DMS53 (cell line): ENCODE measurements around the gene ZMYND8.
A peak's percentile ranks its signal among the peaks of the same experiment; 100 is the strongest.
"Not testable (repeated sequence)": the region's sequence is repeated elsewhere in the genome, so short reads cannot be mapped to it uniquely, and the experiment has no call there.

Experiments used
- DNase-seq: peaks from one replicate; lab custom pipeline; 2025; lab: John Stamatoyannopoulos, UW

The ZMYND8 gene

DNA sequence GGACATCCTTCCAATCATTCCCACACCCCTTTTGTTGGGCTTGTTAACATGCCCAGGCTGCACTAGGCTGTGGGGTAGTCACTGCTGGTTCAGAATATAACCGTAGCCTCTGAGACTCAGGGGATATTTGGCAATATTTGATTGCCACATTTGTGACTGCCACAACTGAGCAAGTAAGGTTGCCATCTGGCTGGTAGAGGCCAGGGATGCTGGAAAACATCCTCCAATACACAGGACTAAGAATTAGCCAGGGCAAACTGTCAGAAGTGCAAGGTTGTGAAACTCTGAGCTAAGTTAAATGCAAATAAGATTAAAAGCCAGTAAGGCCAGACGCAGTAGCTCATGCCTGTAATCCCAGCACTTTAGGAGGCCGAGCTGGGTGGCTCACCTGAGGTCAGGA, 112.0 kb downstream of the ZMYND8 start:
- no peak for DNase-seq

DNA sequence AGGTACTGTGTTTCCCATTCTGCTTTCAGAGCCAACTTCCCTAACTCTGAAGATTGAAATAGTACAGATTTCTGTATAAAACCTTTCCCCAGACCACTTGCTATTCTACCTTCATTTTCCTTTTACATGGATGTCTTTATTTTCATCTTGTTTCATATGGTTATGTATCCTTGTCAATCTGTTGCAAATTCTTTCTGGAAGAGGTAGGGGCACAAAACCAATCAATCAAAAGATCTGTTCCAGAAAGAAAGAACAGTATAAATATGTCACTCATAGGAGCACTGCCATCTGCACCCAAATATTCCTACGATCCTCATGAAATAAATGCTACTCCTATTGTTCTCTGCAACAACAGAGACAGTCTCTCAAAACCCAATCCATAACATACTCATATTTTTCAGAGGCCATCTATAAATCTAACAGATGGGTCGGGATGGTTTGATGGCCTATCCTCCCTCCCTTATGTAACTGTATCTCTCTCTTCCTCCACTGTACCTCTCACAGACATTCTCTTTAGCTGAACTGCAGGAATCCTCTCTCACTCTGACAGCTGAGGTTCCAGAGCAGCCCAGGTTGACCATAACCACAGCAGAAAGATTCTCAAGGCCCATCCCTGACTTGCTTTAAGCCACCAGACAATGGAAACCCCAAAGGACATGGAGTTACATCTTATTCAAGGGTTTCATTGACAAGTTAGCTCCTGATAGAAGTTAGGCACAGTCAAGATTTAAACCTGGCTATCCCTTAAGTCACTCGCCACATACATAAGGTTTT, 112.8 kb downstream of the ZMYND8 start:
- DNase-seq: no peak

DNA sequence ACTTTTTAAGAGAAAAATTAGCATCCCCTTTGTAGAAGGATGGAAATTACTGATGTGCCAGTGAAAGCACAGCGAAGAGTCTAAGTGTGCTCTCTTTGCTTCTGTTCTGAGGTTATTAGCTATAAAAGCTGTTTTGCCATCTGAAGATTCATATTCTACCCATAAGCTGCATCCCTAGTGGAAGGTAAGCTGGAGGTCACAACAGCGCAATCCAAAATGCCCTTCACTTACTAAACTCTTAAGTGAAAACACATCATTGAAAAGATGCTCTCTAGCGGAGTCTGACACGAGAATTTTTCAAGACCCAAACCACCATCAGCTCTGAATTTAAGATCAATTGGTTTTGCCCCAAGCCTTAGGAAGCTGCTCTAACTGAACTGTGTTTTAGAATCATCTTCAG, 113.5 kb downstream of the ZMYND8 start:
- DNase-seq: no peak

DNA sequence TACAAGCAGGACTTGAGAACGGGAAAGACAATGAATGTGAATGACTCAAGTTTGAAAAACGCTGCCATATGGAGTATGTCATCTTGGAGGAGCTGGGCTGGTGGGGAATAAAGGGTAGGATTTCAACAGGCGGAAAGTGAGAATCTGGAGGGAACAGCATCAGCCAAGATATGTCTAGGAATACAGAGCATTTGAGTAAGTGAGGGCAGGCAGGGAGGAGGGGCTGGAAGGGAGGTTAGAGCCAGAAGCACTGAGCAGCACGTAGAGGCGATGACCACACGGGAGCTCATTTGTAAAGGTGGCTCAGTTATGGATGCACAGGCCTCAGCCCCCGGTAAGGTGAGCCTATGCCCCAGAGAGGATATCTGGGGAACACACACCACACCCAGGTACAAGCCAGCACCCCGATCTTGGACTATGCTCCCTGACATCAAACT, 115.1 kb downstream of the ZMYND8 start:
- DNase-seq: no peak

DNA sequence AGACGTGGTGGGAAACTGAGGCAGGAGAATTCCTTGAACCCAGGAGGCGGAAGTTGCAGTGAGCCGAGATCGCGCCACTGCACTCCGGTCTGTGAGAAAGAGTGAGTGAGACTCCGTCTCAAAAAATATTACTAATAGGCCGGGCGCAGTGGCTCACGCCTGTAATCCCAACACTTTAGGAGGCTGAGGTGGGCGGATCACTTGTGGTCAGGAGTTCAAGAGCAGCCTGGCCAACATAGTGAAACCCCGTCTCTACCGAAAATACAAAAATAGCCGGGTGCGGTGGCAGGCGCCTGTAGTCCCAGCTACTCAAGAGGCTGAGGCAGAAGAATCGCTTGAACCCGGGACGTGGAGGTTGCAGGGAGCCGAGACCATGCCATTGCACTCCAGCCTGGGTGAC, 116.4 kb downstream of the ZMYND8 start:
- DNase-seq: not testable (repeated sequence)

DNA sequence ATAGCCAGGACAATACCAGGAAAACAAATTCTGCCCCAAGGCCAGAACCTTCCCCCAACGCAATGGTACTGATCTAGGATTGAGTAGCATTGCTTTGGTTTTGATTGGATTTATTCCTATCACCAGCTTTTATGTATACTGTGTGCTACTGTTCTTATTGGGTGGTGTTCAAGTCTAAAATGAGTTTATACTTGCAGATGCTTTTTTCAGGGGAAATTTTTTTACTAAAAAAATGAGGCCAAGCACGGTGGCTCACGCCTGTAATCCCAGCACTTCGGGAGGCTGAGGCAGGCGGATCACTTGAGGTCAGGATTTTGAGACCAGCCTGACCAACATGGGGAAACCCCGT, 116.8 kb downstream of the ZMYND8 start:
- DNase-seq: no peak

DNA sequence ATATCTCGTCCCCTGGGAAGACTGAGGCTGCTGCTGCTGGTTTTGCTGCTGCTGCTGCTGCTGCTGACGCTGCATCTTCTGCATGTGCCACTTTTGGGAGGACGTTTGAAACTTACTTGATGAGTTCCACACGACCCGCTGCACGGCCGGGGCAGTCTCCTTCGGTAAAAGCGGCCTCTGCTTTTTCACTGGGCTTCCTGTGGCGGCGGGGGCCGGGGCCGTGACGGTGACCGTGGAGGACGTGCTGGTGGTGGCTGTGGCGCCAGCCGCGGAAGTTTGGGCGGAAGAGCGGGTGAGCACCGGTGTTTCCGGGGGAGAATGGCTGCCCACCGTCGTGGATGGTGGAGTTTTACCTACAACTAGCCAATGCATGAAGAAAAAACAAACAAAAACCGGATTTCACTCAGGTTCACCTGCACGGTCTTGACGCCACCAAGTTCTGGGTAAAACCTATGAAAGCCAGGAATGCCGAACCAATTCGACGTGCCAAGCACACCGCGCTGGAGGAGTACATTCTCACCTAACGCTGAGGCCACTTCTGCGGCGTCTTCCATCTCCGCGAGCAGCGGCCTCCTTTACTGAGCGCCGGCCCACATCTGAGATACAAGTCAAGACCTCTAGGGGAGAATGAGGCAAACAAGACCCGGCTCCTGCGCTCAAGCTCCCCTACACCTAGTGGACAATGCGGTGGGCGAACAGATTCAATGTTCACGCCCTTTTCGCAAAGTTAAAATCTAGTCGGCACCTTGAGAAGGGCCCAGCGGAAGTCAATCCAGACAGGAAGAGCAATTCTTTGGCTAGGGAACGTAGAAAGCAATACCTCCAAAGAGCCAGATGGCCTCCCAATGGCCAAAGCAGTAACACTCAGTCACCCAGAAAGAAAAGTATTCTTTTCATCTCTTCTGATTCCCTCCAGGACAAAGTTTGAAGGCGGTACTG, 117.5 kb downstream of the ZMYND8 start:
- no peak for DNase-seq

DNA sequence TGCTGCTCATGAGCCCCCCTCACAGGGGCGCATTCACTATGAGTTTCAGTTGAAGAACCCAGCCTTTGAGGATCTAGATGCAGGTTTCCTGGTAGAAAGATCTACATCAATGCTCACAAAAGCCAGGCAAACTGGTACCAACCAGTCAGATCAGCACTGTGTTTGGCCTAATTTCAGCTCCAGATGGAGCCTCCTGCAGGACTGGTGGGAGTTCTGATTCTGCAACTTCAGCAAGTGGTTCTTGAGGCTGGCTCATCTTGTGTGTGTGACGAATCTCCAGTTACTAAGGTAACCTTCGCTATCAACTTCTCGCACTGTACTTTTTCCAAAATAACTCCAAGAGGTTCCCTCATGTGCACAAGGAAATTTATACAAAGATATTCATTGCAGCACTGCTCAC, 118.8 kb downstream of the ZMYND8 start:
- peak; percentile 21 for DNase-seq

DNA sequence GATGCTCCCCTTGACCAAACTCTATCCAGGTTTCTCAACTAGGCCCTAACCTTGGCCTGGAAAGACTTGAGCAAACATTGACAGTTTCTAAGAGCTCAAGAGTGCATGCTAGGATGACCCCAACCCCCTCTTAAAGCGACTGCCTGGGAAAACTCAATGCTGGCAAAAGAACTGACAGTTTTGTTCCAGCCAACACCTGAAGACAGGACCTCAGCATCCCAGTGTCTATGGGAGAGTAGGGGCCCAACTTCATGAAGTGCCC, 119.9 kb downstream of the ZMYND8 start:
- no peak for DNase-seq

DNA sequence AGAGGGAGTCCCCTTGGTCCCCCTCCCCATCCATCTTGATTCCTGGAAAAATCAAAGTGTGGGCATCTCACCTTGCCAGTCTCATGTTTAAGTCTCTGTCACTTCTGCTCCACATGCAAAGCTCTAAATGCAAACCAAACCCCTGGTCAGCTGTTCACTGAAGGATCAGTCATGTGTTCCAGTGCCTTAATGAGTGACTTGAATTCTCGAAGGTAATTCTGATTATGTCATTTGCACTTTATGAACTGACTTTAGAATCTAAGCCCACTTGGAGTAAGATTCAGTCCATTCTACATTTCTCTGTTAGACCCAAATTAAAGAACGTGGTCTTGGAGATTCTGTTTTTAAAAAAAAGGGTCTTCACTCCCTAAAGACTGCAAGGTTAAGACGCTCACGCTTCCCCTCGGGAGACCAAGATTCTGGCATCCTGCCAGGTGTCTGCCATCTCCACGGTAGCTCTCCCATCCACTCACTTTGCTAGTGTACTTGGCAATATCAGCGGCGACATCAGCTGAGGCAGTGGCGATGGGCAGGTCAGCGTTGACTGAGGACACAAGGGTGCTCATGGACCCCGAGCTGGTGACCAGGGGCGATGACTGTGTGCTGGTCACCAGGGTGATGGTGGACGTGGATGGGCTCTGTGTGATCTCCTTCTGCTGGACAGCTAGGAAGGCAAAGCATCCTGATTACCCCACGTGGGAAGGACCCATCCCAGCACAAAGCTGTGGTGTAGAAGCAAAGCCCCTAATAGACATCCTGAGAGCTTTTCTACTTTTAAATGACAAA, 120.5 kb downstream of the ZMYND8 start:
- no peak for DNase-seq

DNA sequence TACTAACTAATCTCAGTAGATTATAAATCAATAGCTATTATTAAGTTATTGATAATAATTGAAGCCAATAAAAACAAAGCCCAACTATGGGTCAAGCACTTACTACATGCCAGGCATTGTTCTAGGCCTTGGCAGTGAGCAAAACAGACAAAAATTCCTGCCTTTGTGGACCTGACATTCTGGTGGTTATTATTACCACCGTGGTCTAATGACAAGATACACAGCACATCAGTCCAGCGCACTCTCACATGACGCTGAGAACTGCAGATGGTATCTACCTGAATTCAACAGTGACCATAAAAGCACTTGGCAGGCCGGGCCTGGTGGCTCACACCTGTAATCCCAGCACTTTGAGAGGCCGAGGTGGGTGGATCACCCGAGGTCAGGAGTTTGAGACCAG, 121.4 kb downstream of the ZMYND8 start:
- no peak for DNase-seq

DNA sequence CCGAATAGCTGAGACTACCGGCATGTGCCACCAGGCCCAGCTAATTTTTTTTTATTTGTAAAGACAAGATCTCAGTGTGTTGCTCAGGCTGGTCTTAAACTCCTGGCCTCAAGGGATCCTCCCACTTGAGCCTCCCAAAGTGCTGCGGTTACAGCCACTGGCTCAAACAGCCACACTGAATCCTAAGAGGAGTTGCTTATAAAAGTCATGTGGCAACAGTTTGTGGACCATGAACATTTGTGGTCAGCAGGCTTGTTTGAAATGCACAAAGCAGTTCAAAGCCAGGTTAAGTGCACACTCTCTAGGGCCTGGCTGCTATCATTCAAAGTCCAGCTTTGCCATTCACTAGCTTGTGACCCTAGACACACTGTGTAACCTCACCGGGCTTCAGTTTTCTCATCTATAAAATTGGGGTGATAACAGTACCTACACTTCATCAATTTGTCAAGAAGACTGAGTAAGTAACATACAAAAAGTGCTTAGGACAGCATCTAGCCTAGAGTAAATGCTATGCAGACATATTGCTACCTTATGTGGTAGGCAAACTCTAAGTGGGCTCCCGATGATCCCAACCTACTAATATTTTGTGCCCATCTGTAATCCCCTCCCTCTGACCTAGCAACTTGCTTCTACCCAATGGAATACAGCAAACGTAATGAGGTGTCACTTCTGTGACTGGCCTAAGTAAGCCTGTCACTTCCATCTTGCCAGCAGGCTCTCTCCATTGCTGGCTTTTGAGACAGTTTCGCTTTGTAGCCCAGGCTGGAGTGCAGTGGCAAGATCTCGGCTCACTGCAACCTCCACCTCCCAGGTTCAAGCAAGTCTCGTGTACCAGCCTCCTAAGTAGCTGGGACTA, 122.9 kb downstream of the ZMYND8 start:
- no peak for DNase-seq

DNA sequence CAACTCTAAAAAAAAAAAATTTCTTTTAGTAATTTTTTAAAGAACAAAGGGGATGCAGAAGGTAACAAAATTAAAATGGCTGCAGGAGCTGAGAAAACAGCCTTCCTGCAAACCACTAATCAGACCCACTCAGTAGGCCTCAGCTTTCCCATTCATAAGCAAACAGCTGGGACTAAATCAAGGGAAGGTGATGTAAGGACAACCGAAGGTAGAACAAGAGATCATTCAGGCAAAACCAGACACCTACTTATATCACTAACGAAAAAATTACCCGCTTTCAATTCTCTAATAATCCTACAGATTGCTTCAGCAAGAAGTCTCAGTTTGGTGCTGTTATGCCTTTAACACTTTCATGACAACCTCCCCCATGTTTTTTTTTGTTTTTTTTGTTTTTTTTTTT, 124.0 kb downstream of the ZMYND8 start:
- DNase-seq: no peak

DNA sequence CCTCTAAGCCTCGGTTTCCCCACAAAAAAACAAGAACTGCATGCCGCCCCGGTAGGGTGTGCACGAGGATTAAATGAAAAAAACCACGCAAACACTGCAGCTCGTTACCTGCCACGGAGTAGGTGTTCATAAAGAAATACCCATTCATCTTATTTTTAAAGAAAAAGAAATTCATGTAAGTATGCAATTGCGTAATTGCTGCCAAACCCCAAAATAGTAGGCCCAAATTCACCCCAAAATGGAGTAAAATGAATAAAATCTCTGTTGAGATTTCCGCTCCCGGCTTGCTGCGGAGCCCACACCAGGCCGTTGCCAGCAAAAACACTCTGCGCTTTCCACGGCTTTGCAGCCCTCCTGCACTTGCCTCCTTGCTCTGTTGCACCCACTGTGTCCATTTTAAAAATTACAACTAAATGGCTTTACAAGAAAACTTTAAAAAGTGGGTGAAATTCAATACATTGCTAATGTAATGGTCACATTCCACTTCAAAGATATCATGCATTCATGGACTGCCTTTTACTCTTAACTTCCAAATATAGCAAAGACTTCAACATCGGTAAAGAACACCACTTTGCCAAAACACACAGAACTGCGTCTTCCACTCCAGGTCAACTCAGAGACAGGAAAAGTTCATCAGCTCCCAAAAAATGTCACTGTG, 125.0 kb downstream of the ZMYND8 start:
- no peak for DNase-seq

DNA sequence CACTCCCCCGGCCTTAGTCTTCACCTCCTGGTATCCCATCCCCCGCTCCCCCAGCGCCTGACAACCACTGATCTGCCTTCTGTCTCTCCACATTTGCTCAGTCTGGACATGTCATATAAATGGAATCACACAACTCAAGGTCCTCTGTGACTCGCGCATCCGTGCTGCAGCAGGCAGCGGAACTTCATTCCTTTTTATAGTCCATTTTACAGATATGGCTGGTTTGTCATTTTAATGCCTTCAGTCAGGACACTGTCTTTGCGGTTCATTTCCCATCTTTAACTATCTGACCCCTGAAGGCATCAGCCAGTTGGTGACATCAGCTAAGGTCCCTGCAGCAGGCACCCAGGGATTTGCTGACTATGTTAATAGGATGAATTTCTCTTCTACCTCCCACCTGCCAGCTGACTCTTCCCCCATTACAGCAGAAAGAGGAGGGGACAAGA, 125.7 kb downstream of the ZMYND8 start:
- no peak for DNase-seq

DNA sequence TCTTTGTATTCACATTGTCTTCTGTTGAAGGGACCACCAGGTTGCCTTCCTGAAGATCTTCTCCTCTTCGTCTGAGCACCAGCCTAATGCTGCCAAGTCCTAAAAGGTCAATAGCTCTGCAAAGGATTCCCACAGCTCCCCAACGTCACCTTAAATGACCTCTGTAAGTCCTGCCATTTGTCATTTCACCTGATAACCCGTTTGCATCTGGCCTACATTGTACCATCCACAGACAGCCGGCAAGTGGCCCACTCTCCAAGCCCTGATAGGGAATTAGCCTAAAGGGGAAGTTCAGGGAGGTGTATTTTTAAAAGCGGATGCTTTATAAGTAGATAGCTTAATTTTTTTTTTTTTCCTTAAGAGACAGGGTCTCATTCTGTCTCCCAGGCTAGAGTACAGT, 127.8 kb downstream of the ZMYND8 start:
- no peak for DNase-seq

DNA sequence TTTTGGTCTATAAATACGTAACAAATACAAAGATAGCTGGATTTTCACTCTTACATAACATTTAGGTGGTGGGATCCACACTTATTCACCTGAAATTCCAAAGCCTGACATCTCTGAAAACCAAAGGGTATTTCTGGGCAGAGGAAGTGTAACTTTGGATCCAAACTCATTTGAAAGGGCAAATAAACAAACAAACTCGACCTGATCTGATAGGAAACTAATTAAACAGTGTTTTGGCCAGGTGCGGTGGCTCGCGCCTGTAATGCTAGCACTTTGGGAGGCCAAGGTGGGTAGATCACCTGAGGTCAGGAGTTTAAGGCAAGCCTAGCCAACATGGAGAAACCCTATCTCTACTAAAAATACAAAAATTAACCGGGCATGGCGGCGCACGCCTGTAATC, 128.9 kb downstream of the ZMYND8 start:
- DNase-seq: no peak

DNA sequence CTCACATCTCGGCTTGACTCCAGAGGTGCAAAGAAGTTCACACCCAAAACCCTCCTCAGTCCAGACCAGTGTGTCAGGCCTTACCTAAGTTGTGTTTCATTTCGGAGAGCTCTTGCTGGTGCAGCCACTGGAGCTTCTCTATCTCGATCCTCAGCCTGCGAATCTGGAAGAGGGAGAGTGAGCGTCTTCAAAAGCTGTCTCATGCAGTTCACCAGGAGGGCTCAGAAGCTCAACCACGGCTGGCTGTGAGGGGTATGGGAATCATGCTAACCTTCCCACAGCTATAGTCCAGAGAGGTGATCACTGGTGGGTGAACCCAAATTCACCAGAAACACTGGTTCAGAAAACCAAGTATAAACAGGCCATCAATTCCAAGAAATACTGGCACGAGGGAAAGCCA, 129.4 kb downstream of the ZMYND8 start:
- no peak for DNase-seq

DNA sequence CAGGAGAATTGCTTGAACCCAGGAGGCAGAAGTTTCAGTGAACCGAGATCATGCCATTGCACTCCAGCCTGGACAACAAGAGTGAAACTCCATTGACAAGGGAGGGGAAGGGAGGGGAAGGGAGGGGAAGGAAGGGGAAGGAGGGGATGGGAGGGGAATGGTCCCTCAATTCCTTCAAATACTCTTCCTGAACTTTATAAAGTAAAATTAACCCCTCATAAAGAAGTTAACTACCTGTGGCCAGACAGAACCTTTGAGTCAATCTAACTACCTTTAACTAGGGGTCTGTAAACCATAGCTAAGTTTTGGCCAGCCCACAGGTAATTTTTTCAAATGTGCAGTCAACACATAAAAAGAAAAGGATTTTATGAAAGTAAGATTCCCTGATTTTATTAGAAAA, 131.0 kb downstream of the ZMYND8 start:
- DNase-seq: no peak

DNA sequence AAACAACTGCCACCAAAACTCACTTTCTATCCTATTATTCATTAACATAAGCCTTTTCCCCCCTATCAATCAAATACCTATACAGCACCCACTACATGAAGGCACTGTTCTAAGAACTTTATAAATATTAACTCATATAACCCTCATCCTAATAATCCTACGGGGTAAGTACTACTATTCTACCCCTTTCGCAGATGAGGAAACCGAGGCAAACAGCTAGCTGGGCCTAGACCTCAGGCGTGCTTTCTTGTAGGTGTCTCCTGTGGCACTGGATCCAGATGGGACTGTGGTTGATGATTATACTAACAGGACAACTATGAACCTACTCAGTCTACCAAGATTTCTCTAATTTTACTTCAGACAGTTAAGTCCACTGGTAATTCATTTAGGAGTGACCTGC, 131.6 kb downstream of the ZMYND8 start:
- DNase-seq: no peak

DNA sequence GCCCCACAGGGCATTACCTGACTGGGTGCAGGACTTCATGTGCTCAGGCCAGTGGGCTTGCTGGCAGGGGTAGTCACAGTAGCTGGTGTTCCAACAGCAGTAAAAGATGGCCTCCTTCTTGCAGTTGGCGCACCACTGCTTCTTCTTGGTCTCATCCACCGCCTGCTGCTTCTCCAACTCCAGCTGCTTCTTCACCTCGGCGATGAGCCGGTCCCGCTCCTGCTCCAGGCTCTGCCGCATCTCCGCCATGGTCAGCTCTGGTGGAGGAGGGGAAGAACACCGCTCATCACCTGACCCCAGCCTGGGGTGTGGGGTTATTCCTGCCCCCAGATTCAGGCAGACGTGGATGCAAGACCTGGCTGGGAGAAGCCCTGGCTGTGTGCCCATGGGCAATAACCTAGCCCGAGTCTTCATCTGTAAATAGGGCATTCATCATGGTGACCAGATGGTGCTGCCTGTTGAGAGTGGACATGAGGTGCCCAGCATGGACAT, 132.2 kb downstream of the ZMYND8 start:
- DNase-seq: no peak
